A172 (cell line): Measurements from ENCODE around the gene NRTN. TPM values are rescaled to one million over a fixed set of nuclear protein-coding genes. Genes with fewer than 3 reads are reported as not detected.
"Not testable (repeated sequence)": the region's sequence is repeated elsewhere in the genome, so short reads cannot be mapped to it uniquely, and the experiment has no call there.

ENCODE experiments used
- DNase-seq: peaks from one replicate; pipeline ENCODE4 v3.0.0-alpha.2; 2015; ENCODE audit warnings: low spot score
- total RNA-seq: library from RNA; depleted of rRNA; stranded (reverse); fragments of >200 nt; shearing (Covaris generic); gene quantifications from 2 replicates; pipeline ENCODE4 v1.2.3, GENCODE V29; 2014

The NRTN gene
- total RNA-seq, 1 experiment from 2014 or later, result not detected

DNA sequence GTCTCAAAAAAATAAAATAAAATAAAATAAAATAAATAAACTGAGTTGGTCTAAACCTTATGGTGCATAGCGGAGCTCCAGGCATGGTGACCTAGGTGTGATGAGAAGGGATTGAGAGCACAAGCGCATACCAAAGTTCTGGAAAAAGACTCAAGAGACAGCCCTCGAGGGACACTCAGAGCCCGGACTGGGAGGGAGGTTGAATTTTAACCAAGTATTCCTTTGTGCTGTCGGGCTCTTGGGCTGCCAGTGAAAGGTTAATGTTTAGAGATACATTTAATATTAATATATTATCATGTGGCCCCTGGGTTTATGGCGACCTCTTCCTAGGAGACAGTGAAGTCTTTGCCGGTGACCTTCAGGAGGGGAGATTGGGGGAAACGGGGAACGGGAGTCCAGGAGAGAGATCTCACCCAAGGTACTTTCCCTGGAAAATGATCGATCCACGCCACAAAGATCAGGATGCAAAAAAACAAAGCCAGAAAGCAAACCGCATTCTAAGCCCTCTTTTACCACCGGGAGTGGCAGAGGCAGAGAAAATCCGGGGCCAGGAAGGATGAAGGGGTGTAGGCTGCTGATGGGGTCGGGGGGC, 33.0 kb downstream of the NRTN start:
- DNase-seq, result no peak

DNA sequence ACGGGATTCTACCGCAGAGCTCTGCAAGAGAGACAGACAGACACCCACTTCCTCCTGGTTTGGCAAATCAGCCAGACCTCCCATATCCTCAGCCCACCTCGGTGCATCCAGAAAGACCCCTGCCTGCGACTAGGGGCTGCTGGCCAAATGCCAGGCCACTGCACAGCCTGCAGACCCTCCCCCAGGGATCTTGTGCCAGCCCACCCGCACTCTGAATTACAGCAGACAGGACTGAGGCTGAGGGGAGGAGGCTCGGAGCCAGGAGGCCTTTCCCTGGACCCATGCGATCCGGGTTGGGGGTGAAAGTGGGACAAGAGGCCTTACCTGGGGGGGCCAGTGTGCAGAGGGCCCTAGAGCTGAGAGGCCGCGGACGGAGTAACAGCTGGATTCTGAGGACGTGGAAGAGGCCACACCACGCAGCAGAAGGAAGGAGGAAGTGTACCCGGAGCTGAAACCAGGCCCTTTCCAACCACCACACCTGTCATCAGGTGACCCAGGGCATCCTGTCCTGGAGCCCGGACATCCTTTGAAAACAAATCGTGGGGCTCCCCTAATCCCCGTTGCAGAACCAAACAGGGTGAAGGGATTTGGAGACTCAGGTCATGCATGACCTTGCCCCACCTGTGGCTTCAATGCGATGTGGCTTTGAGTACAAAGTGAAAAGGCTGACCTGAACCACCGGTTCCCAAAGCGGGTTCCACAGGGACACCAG, 33.6 kb downstream of the NRTN start:
- DNase-seq, result no peak

DNA sequence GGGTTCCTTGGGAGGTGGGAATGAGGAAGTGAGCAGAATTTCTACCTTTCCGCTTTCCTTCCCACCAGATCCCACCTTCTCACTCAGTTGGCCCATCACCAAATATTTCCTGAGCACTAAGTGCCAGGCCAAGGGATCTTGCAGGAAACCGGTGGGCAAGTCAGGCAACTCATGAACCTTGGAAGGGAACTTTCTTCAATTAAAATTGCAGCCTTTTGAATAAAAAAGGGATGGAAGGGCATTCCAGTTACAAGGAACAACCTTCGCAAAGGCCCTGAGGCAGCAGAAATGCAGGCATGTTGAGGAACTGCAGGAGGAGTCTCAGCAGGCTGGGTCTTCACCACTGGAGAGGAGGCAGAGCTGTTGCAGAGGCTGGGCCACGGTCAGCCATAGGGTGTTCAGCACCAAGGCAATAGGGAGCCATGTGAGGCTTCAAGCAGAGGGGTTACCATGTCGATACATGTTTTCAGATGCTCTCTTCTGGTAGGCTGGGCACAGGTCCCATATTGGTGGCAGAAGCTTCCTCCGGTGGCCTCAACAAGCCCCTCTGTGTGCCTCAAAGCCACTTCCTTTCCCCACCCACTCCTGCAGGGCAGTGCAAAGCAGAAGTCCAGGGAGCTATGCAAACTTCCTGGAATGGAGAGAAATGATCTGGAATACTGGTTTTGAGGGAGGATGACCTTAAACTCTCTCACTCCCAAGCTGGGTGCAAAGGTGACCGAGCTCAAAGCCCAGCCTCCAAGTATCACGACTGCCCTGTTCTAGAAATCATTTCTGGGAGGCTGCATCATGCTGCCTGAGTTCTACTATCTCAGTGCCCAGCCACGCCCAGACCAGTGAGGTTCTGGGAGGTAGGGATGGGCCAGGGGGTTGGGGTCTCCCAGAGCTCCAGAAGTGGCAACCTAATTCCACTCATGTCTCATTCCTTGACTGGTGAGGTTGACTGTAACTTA, 34.5 kb downstream of the NRTN start, which contains the start of gene FUT6:
FUT6 (minus strand) TSS at position 638 of the 953 bp plus-strand sequence. CDS start 7,135 bp downstream, outside the sequence.
- no peak for DNase-seq

DNA sequence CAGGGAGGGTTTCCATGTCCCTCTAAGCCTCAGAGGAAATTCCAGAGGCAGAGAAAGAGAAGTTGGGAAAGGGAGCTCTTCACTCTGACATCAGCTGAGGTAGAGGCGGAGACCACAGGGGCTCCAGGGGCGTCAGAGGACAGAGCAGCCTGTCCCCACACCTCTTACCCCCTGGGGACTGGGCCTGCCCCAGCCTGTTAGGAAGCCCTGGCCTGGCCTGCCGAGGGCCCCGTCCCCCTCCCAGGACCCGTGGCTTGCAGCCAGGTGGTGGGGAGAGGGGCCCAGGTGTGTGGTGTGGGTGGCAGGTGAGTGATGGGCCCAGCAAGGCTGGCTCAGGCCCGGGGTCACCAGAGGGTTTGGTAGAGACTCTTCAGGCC, 36.9 kb downstream of the NRTN start:
- not testable (repeated sequence) for DNase-seq

DNA sequence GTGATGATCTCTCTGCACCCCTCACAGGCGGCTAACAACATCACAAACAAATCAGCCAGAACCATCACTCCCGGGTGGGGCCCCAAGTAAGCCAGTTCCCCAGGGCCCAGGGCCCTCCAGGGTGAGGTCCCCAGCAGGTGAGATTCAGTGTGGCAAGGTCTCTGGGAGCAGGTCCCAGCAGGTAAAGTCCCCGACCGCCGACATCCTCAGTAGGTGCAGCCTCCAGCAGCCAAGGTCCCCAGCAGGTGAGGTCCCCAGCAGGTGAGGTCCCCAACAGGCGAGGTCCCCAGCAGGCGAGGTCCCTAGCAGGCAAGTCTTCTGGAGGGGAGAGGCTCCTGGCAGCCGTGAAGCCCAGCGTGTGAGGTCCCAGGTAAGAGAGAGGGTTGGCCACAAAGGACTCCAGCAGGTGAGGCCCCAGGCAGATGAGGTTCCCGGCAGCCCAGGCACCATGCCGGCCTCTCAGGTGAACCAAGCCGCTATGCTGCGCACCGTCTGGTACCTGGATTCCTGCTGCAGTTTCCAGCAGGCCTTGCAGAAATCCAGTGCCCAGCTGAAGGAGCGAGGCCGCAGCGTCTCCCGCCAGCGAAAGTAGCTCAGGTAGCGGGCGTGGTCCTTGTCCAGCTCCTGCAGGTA, 38.5 kb downstream of the NRTN start:
- no peak for DNase-seq

DNA sequence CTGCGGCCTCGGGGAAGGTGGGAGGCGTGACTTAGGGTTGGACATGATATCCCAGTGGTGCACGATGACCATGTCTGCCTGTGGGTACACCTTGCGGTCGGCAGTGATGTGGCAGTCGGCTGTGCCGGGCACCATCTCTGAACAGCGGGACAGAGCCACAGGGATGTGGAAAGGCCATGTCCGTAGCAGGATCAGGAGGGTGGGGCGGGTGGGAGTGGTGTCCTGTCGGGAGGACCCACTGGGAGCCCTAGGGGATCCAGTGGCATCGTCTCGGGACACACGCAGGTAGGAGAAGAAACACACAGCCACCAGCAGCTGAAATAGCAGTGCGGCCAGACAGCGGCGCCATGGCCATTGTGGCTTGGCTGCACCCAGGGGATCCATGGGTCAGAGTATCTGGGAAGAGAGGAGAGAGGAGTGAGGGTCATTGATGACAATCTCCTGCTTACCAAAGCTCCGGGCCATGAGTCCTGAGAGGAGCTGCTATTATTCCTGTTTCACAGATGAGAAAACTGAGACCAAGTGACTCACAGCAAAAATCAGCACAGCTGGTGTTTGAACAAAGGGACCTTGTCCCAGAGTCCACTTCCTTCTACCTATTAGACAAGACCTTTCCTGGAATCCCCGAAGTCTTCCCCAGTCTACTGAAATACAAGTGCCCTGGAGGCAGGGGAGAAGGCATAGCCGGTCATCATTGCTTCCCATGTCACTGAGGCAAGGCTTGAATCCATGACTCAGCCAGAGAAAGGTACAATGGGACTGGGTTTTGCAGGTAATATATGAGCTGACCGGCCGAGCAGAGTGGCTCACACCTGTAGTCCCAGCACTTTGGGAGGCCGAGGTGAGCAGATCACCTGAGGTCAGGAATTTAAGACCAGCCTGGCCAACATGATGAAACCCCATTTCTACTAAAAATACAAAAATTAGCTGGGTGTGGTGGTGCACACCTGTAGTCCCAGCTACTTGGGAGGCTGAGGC, 39.9 kb downstream of the NRTN start:
- no peak for DNase-seq

DNA sequence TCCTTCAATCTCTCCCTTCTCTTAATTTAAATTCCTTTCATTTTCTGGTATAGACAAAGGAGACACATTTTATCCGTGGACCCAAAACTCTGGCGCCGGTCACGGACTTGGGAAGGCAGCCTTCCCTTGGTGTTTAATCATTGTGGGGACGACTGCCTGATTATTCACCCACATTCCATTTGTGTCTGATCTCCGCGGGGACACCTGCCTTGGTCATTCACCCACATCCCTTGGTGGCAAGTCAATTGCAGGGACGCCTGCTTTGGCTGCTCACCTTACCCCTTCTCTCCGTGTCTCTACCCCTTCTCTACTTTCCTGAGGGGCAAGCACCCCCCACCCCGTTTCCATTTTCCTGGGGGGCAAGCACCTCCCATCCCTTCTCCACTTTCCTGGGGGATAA, 43.0 kb downstream of the NRTN start:
- not testable (repeated sequence) for DNase-seq

DNA sequence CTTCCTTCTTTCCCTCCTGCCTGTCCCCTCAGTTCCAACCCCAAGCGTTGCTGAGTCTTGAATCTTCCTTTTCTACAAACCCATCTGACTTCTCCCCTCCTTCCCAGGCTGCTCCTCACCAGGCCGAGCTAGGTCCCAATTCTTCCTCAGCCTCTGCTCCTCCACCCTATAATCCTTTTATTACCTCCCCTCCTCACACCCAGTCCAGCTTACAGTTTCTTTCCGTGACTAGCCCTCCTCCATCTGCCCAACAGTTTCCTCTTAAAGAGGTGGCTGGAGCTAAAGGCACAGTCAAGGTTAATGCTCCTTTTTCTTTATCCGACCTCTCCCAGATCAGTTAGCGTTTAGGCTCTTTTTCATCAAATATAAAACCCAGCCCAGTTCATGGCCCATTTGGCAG, 43.8 kb downstream of the NRTN start:
- DNase-seq, result not testable (repeated sequence)

DNA sequence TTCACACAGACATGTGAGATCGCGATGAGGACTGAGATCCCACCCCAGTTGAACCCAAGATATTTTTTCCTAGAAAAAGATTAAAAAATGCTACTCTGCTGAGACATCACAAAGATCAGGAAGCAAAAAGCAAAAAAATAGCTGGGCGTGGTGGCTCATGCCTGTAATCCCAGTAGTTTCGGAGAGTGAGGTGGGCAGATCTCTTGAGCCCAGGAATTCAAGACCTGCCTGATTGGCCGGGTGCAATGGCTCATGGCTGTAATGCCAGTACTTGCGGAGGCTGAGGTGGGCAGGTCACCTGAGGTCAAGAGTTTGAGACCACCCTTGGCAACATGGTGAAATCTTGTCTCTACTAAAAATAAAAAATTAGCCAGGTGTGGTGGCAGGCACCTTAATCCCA, 45.3 kb downstream of the NRTN start:
- no peak for DNase-seq

DNA sequence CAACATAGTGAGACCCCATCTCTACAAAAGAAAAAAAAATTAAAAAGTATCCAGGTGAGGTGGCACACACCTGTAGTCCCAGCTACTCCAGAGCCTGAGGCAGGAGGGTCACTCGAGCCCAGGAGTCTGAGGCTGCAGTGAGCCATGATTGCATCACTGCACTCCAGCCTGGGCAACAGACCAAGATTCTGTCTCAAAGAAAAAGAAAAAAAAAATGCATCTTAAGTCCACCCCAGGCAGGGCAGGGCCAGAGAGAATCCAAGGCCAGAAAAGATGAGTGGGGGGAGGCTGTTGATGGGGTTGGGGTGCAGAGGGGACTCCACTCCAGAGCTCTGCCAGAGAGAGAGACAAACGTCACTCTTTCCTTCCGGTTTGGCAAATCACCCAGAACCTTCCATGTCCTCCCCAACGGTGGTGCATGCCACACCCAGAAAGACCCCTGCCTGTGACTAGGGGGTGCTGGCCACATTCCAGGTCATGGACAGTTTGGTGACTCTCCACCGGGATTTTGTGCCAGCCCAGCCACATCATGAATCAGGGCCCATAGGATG, 46.0 kb downstream of the NRTN start:
- DNase-seq, result peak; percentile 64

DNA sequence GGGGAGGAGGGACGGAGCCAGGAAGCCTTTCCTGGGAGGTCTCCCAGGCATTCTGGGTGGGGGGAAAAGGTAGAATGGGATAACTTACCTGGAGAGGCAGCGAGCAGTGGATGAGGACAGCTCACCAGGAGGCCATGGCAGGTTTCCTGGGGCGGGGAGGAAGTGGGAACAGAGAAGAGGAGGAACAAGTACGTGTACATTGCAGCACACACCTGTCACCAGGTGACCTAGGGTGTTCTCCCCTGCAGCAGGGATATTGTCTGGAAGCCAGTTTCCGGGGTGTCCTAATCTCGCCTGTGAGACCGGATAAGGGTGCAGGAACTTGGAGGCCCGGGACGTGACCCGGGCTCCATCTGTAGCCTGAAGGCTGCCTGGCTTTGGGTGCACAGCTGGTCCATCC, 46.4 kb downstream of the NRTN start, which contains the start of gene FUT3:
FUT3 (minus strand) TSS at position 148 of the 400 bp plus-strand sequence.
- DNase-seq, result no peak

DNA sequence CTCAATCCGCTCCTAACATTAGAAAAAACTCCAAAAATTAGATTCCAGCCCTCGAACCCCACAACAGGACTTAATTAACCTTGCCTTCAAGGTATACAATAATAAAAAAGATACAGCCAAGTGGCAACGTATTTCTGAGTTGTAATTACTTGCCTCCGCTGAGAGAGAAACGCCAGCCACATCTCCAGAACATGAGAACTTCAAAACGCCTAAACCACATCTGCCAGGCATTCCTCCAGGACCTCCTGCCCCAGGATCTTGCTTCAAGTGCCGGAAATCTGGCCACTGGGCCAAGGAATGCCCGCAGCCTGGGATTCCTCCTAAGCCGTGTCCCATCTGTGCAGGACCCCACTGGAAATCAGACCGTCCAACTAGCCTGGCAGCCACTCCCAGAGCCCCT, 49.3 kb downstream of the NRTN start:
- DNase-seq, result not testable (repeated sequence)

DNA sequence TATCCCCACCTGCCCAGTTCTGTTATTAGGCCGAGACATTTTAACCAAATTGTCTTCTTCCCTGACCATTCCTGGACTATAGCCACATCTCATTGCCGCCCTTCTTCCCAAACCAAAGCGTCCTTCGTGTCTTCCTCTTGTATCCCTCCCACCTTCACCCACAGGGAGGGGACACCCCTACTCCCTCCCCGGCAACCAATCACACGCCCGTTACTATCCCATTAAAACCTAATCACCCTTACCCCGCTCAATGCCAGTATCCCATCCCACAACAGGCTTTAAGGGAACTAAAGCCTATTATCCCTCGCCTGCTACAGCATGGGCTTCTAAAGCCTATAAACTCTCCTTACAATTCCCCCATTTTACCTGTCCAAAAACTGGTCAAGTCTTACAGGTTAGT, 50.3 kb downstream of the NRTN start:
- DNase-seq, result not testable (repeated sequence)

DNA sequence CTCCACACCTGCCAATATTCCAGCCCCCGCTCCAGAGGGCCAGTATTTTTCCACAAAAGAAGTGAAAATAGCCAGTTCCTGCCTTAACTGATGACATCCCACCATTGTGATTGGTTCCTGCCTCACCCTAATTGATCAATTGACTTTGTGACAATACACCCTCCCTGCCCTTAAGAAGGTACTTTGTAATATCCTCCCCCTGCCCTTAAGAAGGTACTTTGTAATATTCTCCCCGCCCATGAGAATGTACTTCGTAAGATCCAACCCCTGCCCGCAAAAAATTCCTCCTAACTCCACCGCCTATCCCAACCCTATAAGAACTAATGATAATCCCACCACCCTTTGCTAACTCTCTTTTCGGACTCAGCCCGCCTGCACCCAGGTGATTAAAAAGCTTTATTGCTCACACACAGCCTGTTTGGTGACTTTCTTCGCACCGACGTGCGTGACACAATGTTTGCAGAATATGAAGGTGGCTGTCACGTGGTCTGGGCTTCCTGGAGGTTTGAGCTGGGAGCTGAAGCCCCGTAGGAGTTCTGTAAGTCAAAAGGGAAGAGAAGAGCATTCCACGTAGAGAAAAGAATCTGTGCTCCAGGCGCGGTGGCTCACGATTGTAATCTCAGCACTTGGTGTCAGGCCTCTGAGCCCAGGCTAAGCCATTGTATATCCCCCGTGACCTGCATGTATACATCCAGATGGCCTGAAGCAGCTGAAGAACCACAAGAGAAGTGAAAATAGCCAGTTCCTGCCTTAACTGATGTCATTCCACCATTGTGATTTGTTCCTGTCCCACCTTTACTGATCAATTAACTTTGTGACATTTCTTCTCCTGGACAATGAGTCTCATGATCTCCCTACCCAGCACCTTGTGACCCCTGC, 52.6 kb downstream of the NRTN start:
- no peak for DNase-seq

DNA sequence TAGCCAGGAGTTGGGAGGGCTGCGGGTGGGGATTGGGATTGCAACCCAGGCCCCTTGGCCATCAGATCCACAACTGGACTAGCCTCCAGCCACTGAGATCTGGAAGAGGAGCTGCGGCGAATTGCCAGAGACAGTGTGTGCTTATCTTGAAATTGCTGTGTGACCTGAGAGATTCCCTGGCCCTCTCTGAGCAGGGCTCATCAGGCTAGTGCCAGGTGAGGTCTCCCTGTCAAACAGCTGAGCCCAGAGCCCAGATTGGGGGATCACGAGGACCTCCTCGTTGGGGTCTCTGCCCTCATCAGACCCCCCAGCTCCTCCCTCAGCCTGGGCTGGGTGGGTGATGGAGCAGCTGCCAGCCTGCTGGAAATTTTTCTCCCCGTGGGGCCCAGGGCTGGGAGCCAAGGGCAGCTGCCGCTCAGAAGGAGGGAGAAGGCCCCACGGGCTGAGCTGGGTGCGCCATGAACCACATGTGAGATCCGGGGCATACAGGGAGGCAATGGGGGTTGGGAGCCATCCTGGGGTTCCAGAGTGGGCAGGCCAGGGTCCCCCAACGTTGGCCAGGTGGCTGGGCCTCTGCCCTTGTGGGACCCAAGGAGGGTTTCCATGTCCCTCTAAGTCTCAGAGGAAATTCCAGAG, 58.3 kb downstream of the NRTN start:
- no peak for DNase-seq

DNA sequence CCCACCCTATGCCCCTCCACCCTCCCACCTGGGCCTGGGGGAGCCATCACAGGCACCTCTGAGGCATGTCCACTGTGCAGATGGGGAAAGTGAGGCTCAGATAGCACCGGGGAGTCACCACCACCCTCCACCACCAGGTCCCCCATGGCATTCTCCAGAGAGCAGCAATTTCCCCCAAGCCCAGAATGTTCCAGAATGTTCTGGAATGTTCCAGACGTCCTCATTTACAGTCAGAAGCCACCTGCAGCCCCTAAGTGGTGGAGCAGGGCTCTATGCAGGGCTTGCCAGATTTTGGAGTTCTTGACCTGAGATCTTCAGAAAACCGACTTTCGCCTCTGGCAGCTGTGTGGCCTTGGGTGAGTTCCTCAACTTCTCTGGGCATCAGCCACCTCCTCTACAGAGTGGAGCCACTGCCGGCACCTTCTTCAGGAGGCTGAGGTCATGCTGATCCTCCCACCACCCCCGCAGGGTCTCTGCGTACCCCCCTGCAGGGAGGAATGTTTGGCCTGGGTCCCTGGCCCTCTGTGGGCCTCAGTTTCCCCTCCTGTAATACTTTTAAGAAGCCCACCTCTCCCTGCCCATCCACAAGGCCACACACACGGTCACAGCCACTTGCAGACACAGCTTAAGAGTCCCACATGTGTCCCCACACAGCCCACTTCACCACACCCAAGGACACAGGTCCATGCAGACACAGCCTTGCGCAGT, 59.3 kb downstream of the NRTN start:
- no peak for DNase-seq

DNA sequence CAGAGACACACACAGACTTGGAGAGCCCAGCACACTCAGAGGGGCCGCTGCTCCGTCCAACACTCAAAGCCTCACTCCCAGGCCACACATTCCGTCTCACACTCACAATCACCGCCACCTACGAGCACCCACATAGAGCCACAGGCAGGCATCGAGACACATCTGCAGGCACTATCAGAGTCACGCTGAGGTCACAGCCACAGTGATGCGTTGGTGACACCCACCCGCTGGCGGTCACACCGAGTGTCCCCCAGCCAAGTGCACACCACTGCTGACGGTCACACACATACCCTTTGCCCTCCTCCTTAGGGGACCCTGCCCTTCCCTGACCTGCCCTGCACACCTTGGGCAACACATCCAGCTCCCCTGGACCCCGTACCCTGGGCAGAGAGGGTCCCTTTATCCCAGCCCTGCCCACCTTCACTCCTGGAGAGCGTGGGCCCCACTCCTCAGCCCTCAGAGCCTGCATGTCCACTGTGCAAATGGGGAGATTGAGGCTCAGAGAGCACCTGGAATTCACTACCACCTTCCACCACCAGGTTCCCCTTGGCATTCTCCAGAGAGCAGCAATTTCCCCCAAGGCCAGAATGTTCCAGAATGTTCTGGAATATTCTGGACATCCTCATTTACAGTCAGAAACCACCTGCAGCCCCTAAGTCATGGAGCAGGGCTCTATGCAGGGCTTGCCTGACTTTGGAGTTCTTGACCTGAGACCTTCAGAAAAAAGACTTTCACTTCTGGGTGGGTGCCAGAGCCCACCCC, 60.0 kb downstream of the NRTN start:
- DNase-seq, result no peak
